Measurements from ENCODE around the gene CSF1. TPM values are rescaled to one million over a fixed set of nuclear protein-coding genes. Genes with fewer than 3 reads are reported as not detected.

CSF1 gene
- total RNA-seq, 4 donors from 2014 or later, result 9.7 to 41.9 (median 22.0) TPM

DNA sequence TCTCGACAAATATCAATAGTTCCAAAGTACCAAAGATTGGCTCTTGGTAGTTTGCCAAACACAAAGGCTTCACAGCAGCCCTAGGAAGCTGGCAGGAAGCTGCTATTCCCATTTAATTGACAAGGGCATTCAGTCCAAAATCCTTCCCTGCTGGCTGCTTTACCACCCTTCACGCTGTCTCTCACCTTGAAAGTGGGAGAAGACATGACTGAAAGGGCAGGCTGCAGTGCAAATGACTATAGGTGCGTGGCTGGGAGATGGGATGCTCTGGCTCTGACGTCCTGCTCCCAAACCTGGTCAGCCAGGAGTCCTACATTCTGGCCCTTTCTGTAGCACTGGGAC, 3.8 kb upstream of the CSF1 start:
- no peak for DNase-seq (ENCODE audit: low spot score in 2 of 2)
- intact Hi-C loops (cut with DNase I; ENCODE audit: low total_unique reads), result no loop called here
- 80 to 84% methylated on average over 4 of the region's 4 CpGs for WGBS, 2 donors
- TF ChIP-seq, protein P1, sequence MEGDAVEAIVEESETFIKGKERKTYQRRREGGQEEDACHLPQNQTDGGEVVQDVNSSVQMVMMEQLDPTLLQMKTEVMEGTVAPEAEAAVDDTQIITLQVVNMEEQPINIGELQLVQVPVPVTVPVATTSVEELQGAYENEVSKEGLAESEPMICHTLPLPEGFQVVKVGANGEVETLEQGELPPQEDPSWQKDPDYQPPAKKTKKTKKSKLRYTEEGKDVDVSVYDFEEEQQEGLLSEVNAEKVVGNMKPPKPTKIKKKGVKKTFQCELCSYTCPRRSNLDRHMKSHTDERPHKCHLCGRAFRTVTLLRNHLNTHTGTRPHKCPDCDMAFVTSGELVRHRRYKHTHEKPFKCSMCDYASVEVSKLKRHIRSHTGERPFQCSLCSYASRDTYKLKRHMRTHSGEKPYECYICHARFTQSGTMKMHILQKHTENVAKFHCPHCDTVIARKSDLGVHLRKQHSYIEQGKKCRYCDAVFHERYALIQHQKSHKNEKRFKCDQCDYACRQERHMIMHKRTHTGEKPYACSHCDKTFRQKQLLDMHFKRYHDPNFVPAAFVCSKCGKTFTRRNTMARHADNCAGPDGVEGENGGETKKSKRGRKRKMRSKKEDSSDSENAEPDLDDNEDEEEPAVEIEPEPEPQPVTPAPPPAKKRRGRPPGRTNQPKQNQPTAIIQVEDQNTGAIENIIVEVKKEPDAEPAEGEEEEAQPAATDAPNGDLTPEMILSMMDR (IDR thresholded peaks at IDR 0.05), result no peak
- H3K4me3 ChIP-seq (ENCODE audit: low read depth, poor library complexity, severe bottlenecking), result no peak overlapping the region

DNA sequence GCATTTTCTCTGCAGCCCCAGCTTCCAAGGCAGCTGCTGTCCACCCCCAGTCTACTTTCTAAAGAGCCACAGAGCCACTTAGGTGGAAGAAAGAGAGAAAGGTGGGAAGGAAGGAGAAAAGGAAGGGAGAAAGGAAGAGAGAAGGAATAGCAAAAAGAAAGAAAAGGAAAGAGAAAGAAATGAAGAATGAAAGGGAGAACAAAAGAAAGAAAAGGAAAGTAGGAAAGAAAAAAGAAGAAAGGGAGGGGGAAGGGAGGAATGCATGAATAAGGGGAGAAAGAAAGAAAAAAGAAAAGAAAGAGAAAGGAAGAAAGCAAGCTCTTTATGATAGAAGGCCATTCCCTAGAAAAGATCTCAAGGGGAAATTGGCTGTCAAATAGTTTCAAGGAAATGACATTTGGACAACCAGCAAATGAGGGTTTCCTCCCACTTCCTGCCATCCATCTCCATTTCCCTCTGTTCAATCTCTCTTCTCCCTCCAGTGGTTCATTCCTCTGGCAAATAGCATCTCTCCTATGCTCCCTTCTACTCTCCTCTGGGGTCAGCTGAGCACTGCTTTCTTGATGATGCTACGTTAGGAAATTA, 3.4 kb upstream of the CSF1 start:
- TF ChIP-seq, protein P1 (IDR thresholded peaks at IDR 0.05), result no peak
- no peak for TF ChIP-seq POLR2A (IDR thresholded peaks at IDR 0.05)
- DNase-seq (ENCODE audit: low spot score in 2 of 2), result no peak
- H3K4me3 ChIP-seq (ENCODE audit: low read depth, poor library complexity, severe bottlenecking), result no peak overlapping the region
- intact Hi-C loops (cut with DNase I; ENCODE audit: low total_unique reads), result no loop called here
- WGBS, 2 donors, result 77 to 91% methylated on average over 1 of the region's 1 CpG

DNA sequence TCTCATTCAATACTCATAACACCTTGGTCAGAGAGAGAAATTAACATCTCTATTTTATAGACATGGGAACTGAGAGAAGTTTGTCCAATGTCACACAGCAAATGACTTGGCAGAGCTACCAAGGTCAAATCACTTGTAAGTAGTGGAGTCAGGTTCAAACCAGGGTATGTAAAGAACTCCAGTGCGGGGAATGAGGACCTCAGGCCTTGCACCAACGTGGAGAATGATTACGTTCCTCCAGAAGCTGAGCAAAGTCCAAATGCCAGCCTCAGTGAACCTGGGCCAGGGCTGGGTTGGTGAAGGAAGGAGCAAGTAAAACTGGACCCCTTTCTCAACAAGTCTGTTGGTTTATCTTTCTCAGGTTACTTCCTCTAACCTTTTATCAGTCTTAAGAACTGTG, 1.8 kb upstream of the CSF1 start:
- intact Hi-C loops (cut with DNase I; ENCODE audit: low total_unique reads), result no loop called here
- no peak for DNase-seq (ENCODE audit: low spot score in 2 of 2)
- 96 to 98% methylated on average over 3 of the region's 3 CpGs for WGBS, 2 donors
- TF ChIP-seq, protein P1 (IDR thresholded peaks at IDR 0.05), result no peak
- no peak for TF ChIP-seq POLR2A (IDR thresholded peaks at IDR 0.05)
- no peak overlapping the region for H3K4me3 ChIP-seq (ENCODE audit: low read depth, poor library complexity, severe bottlenecking)

DNA sequence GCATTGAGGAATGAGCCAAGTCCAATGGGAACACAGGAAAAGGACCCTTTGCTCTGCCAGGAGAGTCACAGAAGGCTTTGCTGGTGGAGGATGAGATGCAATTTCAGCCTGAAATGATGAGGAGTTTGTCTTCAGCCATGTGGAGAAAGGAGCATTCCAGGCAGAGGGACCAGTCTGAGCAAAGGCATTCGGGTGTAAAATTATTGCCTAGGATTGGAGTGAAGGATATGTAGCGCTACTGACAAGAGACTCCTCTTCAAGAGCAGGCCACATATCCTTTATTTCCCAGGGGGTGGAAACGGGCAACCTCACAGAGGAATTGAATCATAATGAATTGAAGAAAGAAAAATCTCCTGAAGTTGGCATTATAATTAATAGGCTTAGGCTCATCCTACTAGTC, 1.1 kb upstream of the CSF1 start:
- no peak for DNase-seq (ENCODE audit: low spot score in 2 of 2)
- H3K4me3 ChIP-seq (ENCODE audit: low read depth, poor library complexity, severe bottlenecking), result no peak overlapping the region
- intact Hi-C loops (cut with DNase I; ENCODE audit: low total_unique reads), result no loop called here
- no peak for TF ChIP-seq POLR2A (IDR thresholded peaks at IDR 0.05)
- TF ChIP-seq, protein P1 (IDR thresholded peaks at IDR 0.05), result no peak
- 61 to 67% methylated on average over 3 of the region's 3 CpGs for WGBS, 2 donors

DNA sequence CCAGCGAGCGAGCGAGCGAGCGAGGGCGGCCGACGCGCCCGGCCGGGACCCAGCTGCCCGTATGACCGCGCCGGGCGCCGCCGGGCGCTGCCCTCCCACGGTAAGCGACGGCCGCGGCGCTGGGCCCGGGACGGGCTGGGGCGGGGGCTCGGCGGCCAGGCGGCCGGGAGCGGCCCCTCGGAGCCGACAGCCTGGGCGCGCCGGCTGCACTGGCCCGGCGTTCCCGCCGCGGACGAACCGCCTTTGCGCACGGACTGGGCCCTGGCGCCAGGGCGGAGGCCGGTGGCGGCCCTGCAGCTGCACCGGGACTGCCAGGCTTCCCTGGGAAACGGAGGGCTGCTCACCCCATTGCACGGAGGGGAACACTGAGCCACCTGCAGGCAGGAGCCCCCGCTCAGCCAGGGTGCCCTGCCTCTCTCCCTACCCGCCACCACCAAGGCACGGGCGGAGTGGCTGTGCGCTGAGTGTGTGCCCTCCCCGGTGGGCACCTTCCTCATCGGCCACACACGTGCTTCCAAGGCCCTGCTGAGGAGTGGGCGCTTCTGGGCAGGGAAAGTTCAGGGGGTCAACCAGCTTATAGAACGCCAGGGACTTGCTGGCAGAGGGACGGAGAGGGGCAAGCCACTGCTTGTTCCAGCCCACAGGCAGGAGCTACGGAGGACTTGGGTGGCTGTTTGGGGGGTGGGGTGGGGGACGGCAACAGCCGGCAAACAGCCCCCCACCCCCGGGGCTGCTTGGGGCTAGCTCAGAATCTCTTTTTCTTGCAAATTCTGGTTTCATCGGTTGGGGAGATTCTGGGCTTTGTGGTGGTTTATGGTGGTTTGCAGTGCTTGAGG, 532 bp downstream of the CSF1 start:
- intact Hi-C loops (cut with DNase I; ENCODE audit: low total_unique reads), result no loop called here
- 2 to 4% methylated on average over 15 to 22 of the region's 70 CpGs for WGBS, 2 donors

More for the DNA sequence above, 532 bp downstream of the CSF1 start:
- DNase-seq (ENCODE audit: low spot score in 2 of 2), result no peak
- TF ChIP-seq POLR2A (IDR thresholded peaks at IDR 0.05), result no peak
- TF ChIP-seq, protein P1 (IDR thresholded peaks at IDR 0.05), result no peak
- H3K4me3 ChIP-seq (ENCODE audit: low read depth, poor library complexity, severe bottlenecking), result peak overlapping the region; percentile 76
